ENCODE results near the gene CEND1. TPM values are rescaled to one million over a fixed set of nuclear protein-coding genes. Genes with fewer than 3 reads are reported as not detected.

Gene CEND1
- total RNA-seq, 4 donors from 2014 or later: not detected

- Histone ChIP-seq H3K36me3 (peaks cover 0 to 65% (median 0%) of the 10 kb centered on the region in 3 donors), H3K27me3 (peaks cover 0 to 33% of the 10 kb centered on the region in 2 donors), H3K27ac (no peak overlapping the region), H3K4me3 (no peak overlapping the region), H3K9me3 (no peaks in the 10 kb centered on the region), H3K4me1 (peaks cover 0 to 13% (median 0%) of the 10 kb centered on the region in 4 donors)
- no peak for DNase-seq (ENCODE audit: low spot score in 2 of 2)
- TF ChIP-seq EP300 (IDR thresholded peaks at IDR 0.05) (no peak), POLR2A (IDR thresholded peaks at IDR 0.05) (no peak)
- TF ChIP-seq, protein P1, sequence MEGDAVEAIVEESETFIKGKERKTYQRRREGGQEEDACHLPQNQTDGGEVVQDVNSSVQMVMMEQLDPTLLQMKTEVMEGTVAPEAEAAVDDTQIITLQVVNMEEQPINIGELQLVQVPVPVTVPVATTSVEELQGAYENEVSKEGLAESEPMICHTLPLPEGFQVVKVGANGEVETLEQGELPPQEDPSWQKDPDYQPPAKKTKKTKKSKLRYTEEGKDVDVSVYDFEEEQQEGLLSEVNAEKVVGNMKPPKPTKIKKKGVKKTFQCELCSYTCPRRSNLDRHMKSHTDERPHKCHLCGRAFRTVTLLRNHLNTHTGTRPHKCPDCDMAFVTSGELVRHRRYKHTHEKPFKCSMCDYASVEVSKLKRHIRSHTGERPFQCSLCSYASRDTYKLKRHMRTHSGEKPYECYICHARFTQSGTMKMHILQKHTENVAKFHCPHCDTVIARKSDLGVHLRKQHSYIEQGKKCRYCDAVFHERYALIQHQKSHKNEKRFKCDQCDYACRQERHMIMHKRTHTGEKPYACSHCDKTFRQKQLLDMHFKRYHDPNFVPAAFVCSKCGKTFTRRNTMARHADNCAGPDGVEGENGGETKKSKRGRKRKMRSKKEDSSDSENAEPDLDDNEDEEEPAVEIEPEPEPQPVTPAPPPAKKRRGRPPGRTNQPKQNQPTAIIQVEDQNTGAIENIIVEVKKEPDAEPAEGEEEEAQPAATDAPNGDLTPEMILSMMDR (IDR thresholded peaks at IDR 0.05): no peak
- WGBS, 2 donors: 37 to 38% methylated on average over 15 to 19 of the region's 31 CpGs
Observed at GRCh38 chr11:788953-789940, 643 bp downstream of the CEND1 start.

DNA sequence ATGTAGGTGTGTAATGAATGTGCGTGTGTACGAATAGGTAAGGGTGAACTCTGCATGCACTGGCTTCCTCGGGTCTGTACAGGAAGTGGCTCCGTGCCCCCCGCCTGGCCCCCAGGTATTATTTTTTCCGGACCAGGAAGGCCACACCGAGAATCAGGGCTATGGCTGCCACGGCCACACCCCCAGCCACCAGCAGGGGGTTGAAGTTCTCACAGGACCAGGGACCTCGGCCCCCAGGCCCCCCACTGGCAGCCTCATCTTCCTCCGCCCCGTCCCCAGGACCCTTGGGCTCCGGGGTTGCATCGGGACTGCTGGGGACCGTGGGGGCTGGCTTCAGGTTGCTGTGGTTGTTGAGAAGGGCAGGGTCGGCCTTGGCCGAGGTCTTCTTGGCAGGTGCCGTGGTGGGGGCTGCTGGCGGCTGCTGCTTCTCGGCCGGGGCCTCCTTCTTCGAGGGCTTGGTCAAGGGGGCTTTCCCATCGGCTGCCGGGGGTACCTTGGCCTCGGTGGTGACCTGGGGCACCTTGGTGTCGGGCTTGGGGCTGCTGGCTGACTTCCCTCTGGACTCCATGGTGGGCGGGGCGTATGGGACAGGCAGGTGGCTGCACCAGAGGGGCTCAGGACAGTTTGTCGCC, 1.8 kb downstream of the CEND1 start:
- DNase-seq (ENCODE audit: low spot score in 2 of 2): no peak
- TF ChIP-seq, protein P1 (IDR thresholded peaks at IDR 0.05): no peak
- TF ChIP-seq POLR2A (IDR thresholded peaks at IDR 0.05) (no peak), EP300 (IDR thresholded peaks at IDR 0.05) (no peak)
- no peak overlapping the region for H3K27ac ChIP-seq
- peaks cover 0 to 33% of the 10 kb centered on the region in 2 donors for H3K27me3 ChIP-seq
- H3K4me3 ChIP-seq: no peak overlapping the region
- WGBS, 2 donors: 69 to 72% methylated on average over 17 to 20 of the region's 28 CpGs
- H3K9me3 ChIP-seq: no peaks in the 10 kb centered on the region
- H3K36me3 ChIP-seq: peaks cover 0 to 59% (median 0%) of the 10 kb centered on the region in 3 donors
- peaks cover 0 to 20% (median 5%) of the 10 kb centered on the region in 4 donors for H3K4me1 ChIP-seq

GRCh38 chr11:787084-787675, 2.7 kb downstream of the CEND1 start:
- Histone ChIP-seq H3K9me3 (no peaks in the 10 kb centered on the region), H3K4me1 (peaks cover 0 to 20% (median 6%) of the 10 kb centered on the region in 4 donors), H3K27ac (no peak overlapping the region), H3K4me3 (no peak overlapping the region), H3K36me3 (peaks cover 0 to 52% (median 0%) of the 10 kb centered on the region in 3 donors), H3K27me3 (peaks cover 0 to 33% of the 10 kb centered on the region in 2 donors)
- 83 to 94% methylated on average over 3 to 18 of the region's 24 CpGs for WGBS, 2 donors
- TF ChIP-seq POLR2A (IDR thresholded peaks at IDR 0.05) (no peak), EP300 (IDR thresholded peaks at IDR 0.05) (no peak)
- no peak for DNase-seq (ENCODE audit: low spot score in 2 of 2)

- no peak for DNase-seq (ENCODE audit: low spot score in 2 of 2)
- peaks cover 0 to 20% (median 6%) of the 10 kb centered on the region in 4 donors for H3K4me1 ChIP-seq
- no peaks in the 10 kb centered on the region for H3K9me3 ChIP-seq
- H3K27ac ChIP-seq: no peak overlapping the region
- 69 to 74% methylated on average over 18 to 21 of the region's 24 CpGs for WGBS, 2 donors
- TF ChIP-seq EP300 (IDR thresholded peaks at IDR 0.05) (no peak), POLR2A (IDR thresholded peaks at IDR 0.05) (no peak)
- TF ChIP-seq, protein P1 (IDR thresholded peaks at IDR 0.05): no peak
- peaks cover 0 to 52% (median 0%) of the 10 kb centered on the region in 3 donors for H3K36me3 ChIP-seq
- H3K4me3 ChIP-seq: no peak overlapping the region
- peaks cover 0 to 33% of the 10 kb centered on the region in 2 donors for H3K27me3 ChIP-seq
Observed at GRCh38 chr11:786235-787083, 3.4 kb downstream of the CEND1 start.

Measured in tibial nerve (tissue), 4 donors.